HL-60 (cell line): ENCODE measurements around the gene TSHZ3.
A peak's percentile ranks its signal among the peaks of the same experiment; 100 is the strongest.

Experiments used
- DNase-seq, 2 experiments: peaks; one replicate each; pipeline ENCODE4 v3.0.0-alpha.2; 2010 to 2020; ENCODE audit warnings: low read depth in 1 of 2, low spot score in 1 of 2
- H3K27ac ChIP-seq: fragments of 250-450 bp; sonication (Bioruptor Pico); replicated peaks from 2 replicates; pipeline ENCODE4 v1.5.1; 2020; ENCODE audit warnings: mild to moderate bottlenecking, moderate library complexity
- H3K27me3 ChIP-seq: fragments of 250-450 bp; sonication (Bioruptor Pico); 2 replicates; pipeline ENCODE4 v1.5.1; 2021; ENCODE audit warnings: mild to moderate bottlenecking, moderate library complexity; ENCODE audit not compliant: insufficient read depth, poor library complexity, severe bottlenecking
- H3K4me3 ChIP-seq: replicated peaks from 2 replicates; pipeline ENCODE4 v1.5.1; 2011; ENCODE audit warnings: mild to moderate bottlenecking, control low read depth, low read length; ENCODE audit not compliant: insufficient read depth
- GABPA ChIP-seq: IDR thresholded peaks from 2 replicates; pipeline ENCODE4 v1.6.1; 2012; ENCODE audit warnings: low read depth
- POLR2AphosphoS5 ChIP-seq: IDR thresholded peaks from 2 replicates; pipeline ENCODE4 v1.6.1; 2012; ENCODE audit warnings: low read depth
- SPI1 ChIP-seq: IDR thresholded peaks from 2 replicates; pipeline ENCODE4 v1.6.1; 2012; ENCODE audit warnings: low read depth, mild to moderate bottlenecking, borderline replicate concordance
- TF ChIP-seq, protein P1 (sequence below): IDR thresholded peaks from one replicate; pipeline ENCODE4 v1.5.1; 2011; ENCODE audit warnings: low read length, control low read depth, inconsistent platforms; ENCODE audit not compliant: insufficient read depth
- TF ChIP-seq, protein P2 (sequence below): IDR thresholded peaks from 2 replicates; pipeline ENCODE4 v1.6.1; 2012; ENCODE audit warnings: low read depth; ENCODE audit not compliant: insufficient replicate concordance

Gene TSHZ3

DNA sequence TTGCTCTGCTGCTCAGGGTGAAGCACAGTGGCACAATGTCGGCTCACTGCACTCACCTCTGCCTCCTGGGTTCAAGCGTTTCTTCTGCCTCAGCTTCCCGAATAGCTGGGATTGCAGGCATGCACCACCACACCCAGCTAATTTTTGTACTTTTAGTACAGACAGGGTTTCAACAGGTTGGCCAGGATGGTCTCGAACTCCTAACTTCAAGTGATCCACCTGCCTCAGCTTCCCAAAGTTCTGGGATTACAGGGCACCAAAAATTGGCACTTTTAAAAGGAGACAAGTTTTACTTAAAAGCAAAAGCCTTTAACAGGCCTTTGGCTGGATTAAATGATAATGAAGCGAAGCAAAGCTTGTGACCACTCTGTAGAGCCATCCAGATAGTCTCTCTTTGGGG, 12.5 kb upstream of the TSHZ3 start:
- DNase-seq: no peak
- H3K27me3 ChIP-seq: peaks cover 7% of the 10 kb centered on the region
- H3K27ac ChIP-seq: no peak overlapping the region
- no peak for TF ChIP-seq GABPA
- TF ChIP-seq, protein P1, sequence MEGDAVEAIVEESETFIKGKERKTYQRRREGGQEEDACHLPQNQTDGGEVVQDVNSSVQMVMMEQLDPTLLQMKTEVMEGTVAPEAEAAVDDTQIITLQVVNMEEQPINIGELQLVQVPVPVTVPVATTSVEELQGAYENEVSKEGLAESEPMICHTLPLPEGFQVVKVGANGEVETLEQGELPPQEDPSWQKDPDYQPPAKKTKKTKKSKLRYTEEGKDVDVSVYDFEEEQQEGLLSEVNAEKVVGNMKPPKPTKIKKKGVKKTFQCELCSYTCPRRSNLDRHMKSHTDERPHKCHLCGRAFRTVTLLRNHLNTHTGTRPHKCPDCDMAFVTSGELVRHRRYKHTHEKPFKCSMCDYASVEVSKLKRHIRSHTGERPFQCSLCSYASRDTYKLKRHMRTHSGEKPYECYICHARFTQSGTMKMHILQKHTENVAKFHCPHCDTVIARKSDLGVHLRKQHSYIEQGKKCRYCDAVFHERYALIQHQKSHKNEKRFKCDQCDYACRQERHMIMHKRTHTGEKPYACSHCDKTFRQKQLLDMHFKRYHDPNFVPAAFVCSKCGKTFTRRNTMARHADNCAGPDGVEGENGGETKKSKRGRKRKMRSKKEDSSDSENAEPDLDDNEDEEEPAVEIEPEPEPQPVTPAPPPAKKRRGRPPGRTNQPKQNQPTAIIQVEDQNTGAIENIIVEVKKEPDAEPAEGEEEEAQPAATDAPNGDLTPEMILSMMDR: no peak
- TF ChIP-seq, protein P2, sequence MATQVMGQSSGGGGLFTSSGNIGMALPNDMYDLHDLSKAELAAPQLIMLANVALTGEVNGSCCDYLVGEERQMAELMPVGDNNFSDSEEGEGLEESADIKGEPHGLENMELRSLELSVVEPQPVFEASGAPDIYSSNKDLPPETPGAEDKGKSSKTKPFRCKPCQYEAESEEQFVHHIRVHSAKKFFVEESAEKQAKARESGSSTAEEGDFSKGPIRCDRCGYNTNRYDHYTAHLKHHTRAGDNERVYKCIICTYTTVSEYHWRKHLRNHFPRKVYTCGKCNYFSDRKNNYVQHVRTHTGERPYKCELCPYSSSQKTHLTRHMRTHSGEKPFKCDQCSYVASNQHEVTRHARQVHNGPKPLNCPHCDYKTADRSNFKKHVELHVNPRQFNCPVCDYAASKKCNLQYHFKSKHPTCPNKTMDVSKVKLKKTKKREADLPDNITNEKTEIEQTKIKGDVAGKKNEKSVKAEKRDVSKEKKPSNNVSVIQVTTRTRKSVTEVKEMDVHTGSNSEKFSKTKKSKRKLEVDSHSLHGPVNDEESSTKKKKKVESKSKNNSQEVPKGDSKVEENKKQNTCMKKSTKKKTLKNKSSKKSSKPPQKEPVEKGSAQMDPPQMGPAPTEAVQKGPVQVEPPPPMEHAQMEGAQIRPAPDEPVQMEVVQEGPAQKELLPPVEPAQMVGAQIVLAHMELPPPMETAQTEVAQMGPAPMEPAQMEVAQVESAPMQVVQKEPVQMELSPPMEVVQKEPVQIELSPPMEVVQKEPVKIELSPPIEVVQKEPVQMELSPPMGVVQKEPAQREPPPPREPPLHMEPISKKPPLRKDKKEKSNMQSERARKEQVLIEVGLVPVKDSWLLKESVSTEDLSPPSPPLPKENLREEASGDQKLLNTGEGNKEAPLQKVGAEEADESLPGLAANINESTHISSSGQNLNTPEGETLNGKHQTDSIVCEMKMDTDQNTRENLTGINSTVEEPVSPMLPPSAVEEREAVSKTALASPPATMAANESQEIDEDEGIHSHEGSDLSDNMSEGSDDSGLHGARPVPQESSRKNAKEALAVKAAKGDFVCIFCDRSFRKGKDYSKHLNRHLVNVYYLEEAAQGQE: no peak
- TF ChIP-seq POLR2AphosphoS5: no peak
- no peak for TF ChIP-seq SPI1
- H3K4me3 ChIP-seq: no peak overlapping the region

GRCh38 chr19:31357315-31357673, 8.1 kb upstream of the TSHZ3 start:
- H3K4me3 ChIP-seq: no peak overlapping the region
- peaks cover 48% of the 10 kb centered on the region for H3K27me3 ChIP-seq
- TF ChIP-seq, protein P2: no peak
- no peak for TF ChIP-seq POLR2AphosphoS5
- no peak for TF ChIP-seq GABPA
- TF ChIP-seq, protein P1: no peak
- no peak for TF ChIP-seq SPI1
- DNase-seq: no peak
- no peak overlapping the region for H3K27ac ChIP-seq

DNA sequence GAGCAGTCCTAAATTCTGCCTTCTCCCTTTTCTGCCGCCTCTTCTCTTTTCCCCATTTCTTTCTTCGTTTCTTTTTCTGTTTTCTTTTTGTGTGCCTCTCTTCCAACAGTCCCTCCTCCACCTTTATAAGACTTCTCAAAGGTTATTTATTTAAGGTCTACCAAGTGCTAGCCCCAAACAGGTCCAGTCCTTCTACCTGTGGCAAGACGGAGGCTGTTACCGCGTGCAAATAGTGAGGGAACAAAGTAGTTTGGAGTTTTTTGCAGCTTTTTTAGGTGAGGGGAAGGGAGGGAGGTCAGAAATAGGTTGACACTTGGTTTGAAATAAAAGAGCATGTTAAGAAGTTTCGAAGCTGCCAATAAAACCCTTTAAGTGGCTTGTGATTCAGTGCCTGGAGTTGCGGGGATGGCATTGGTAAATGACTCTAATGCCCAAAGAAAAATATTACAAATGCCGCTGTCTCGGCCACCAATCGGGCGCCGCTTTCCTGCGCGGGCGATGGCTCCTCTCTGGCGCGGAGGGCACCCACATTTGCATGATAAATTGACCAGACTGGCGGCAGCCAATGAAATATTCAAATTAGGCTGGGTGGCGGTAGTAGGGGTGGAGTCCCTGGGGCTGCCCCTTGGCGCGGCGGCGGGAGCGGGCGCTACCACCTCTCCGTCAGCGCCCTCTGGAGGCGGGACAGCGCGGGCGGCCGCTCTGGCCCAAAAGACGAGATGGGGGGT, 7.5 kb upstream of the TSHZ3 start:
- Histone ChIP-seq H3K4me3 (no peak overlapping the region), H3K27ac (no peak overlapping the region), H3K27me3 (peaks cover 53% of the 10 kb centered on the region)
- TF ChIP-seq POLR2AphosphoS5 (no peak), SPI1 (no peak)
- TF ChIP-seq, protein P1: no peak
- TF ChIP-seq, protein P2: no peak
- DNase-seq: peak in 1 of 2 experiments; percentile 50
